IMR-90 (cell line): ENCODE data around the gene DCN. TPM values are rescaled to one million over a fixed set of nuclear protein-coding genes. Genes with fewer than 3 reads are reported as not detected.

Experiments
- ATAC-seq: fragments of 200-7000 bp; cut with Tn5 transposase; 2 replicates; pipeline ENCODE4 v1.9.1; 2020; ENCODE audit warnings: low read depth, mild to moderate bottlenecking, moderate library complexity
- BruUV-seq: library from RNA; stranded (reverse); fragments of 400-500 nt; replicated peaks from 2 replicates; lab custom pipeline; 2021; lab: Mats Ljungman, UMichigan
- CTCF ChIA-PET: fragments of 300-600 bp; formaldehyde crosslinking; extraction: SDS; loops from one replicate; lab custom pipeline; 2021; ENCODE audit warnings: antibody characterized with exemption; lab: Yijun Ruan, JAX
- POLR2A ChIA-PET: fragments of 300-600 bp; sonication (Branson Sonifier 250); formaldehyde crosslinking; loops from one replicate; lab custom pipeline; 2022; ENCODE audit warnings: antibody characterized with exemption; ENCODE audit not compliant: unreplicated experiment; lab: Charles Lee
- DNase-seq: peaks from one replicate; pipeline ENCODE4 v3.0.0; 2013
- H2AFZ ChIP-seq: replicated peaks from 2 replicates; pipeline ENCODE3; 2013; ENCODE audit warnings: low read length, mild to moderate bottlenecking; ENCODE audit not compliant: poor library complexity
- H2AK5ac ChIP-seq: 2 replicates; pipeline ENCODE4 v1.6.1; 2013; ENCODE audit warnings: low read depth, low read length, inconsistent platforms
- H2AK9ac ChIP-seq: replicated peaks from 2 replicates; pipeline ENCODE3; 2013; ENCODE audit warnings: mild to moderate bottlenecking, low read depth, low read length, moderate library complexity; ENCODE audit not compliant: poor library complexity
- H2BK120ac ChIP-seq: 2 replicates; pipeline ENCODE4 v1.6.1; 2013; ENCODE audit warnings: low read depth, low read length, inconsistent platforms
- H2BK15ac ChIP-seq: 3 replicates; pipeline ENCODE4 v1.6.1; 2013; ENCODE audit warnings: low read depth, low read length, inconsistent platforms
- H2BK20ac ChIP-seq: 2 replicates; pipeline ENCODE4 v1.6.1; 2013; ENCODE audit warnings: low read depth, mild to moderate bottlenecking, inconsistent platforms, low read length, moderate library complexity
- H2BK5ac ChIP-seq: 2 replicates; pipeline ENCODE4 v1.6.1; 2013; ENCODE audit warnings: mild to moderate bottlenecking, low read depth, low read length, inconsistent platforms; ENCODE audit not compliant: poor library complexity, severe bottlenecking
- H3K14ac ChIP-seq: replicated peaks from 2 replicates; pipeline ENCODE4 v1.6.1; 2013; ENCODE audit warnings: low read depth, low read length, inconsistent platforms
- H3K18ac ChIP-seq: 2 replicates; pipeline ENCODE4 v1.6.1; 2013; ENCODE audit warnings: low read depth, low read length, control low read depth
- H3K23ac ChIP-seq: 2 replicates; pipeline ENCODE4 v1.6.1; 2013; ENCODE audit warnings: low read depth, low read length, inconsistent platforms
- H3K27ac ChIP-seq: 2 replicates; pipeline ENCODE4 v1.5.1; 2013; ENCODE audit warnings: mild to moderate bottlenecking, control low read depth, low read length; ENCODE audit not compliant: insufficient read depth
- H3K27me3 ChIP-seq: 2 replicates; pipeline ENCODE4 v1.6.1; 2013; ENCODE audit warnings: low read length; ENCODE audit not compliant: control insufficient read depth, insufficient read depth
- H3K36me3 ChIP-seq: 2 replicates; pipeline ENCODE4 v1.6.1; 2013; ENCODE audit warnings: low read length, mixed read lengths; ENCODE audit not compliant: control insufficient read depth, insufficient read depth
- H3K4ac ChIP-seq: 2 replicates; pipeline ENCODE4 v1.6.1; 2013; ENCODE audit warnings: low read depth, low read length, inconsistent platforms
- H3K4me1 ChIP-seq: 2 replicates; pipeline ENCODE4 v1.6.1; 2013; ENCODE audit warnings: low read length, mixed read lengths; ENCODE audit not compliant: control insufficient read depth, insufficient read depth
- H3K4me2 ChIP-seq: 2 replicates; pipeline ENCODE4 v1.6.1; 2013; ENCODE audit warnings: low read depth, mild to moderate bottlenecking, control low read depth, low read length, moderate library complexity
- H3K4me3 ChIP-seq: 2 replicates; pipeline ENCODE4 v1.5.1; 2013; ENCODE audit warnings: low read depth, mild to moderate bottlenecking, control low read depth, low read length, moderate library complexity; ENCODE audit not compliant: insufficient read depth
- H3K56ac ChIP-seq: 2 replicates; pipeline ENCODE4 v1.6.1; 2013; ENCODE audit warnings: low read length, inconsistent platforms; ENCODE audit not compliant: insufficient read depth; ENCODE audit errors: extremely low read depth
- H3K79me1 ChIP-seq, 2 experiments: 2 replicates each; pipeline ENCODE4 v1.6.1; 2013; ENCODE audit warnings: low read length in 2 of 2, inconsistent platforms in 1 of 2, low read depth in 1 of 2
- H3K9ac ChIP-seq: 2 replicates; pipeline ENCODE4 v1.6.1; 2013; ENCODE audit warnings: low read depth, low read length, control low read depth
- H3K9me1 ChIP-seq: 2 replicates; pipeline ENCODE4 v1.6.1; 2013; ENCODE audit warnings: low read length, inconsistent platforms; ENCODE audit not compliant: insufficient read depth
- H3K9me3 ChIP-seq: 2 replicates; pipeline ENCODE4 v1.6.1; 2013; ENCODE audit warnings: low read length; ENCODE audit not compliant: control insufficient read depth, insufficient read depth
- H4K20me1 ChIP-seq: 2 replicates; pipeline ENCODE4 v1.6.1; 2013; ENCODE audit warnings: low read length, inconsistent platforms; ENCODE audit not compliant: insufficient read depth
- H4K5ac ChIP-seq: 2 replicates; pipeline ENCODE4 v1.6.1; 2013; ENCODE audit warnings: mild to moderate bottlenecking, low read depth, low read length, control low read depth
- H4K8ac ChIP-seq, 2 experiments: 2 replicates each; pipeline ENCODE4 v1.6.1; 2013; ENCODE audit warnings: low read depth in 2 of 2, low read length in 2 of 2, control low read depth in 1 of 2, inconsistent platforms in 1 of 2
- H4K91ac ChIP-seq: 2 replicates; pipeline ENCODE4 v1.6.1; 2013; ENCODE audit warnings: low read depth, low read length, inconsistent platforms; ENCODE audit not compliant: insufficient read depth
- CEBPB ChIP-seq: IDR thresholded peaks from 2 replicates; pipeline ENCODE4 v1.6.1; 2012; ENCODE audit warnings: low read depth, low read length, improper control_type of control experiment
- WGBS, 2 experiments: methylation state at CpG; one replicate each; pipeline versions ENCODE4 v1.1.5 to v1.1.7; 2013; ENCODE audit warnings: missing lambda C conversion rate in 2 of 2; ENCODE audit not compliant: insufficient read length in 1 of 2; ENCODE audit errors: extremely low coverage in 2 of 2; 5-methylcytosine and 5-hydroxymethylcytosine counted together
- dilution Hi-C: fragments of 300-500 bp; cut with HindIII; formaldehyde crosslinking; loops from one replicate; pipeline ENCODE4 v1.14.3; 2018; ENCODE audit warnings: low sequenced_read_pairs; ENCODE audit not compliant: unreplicated experiment
- in situ Hi-C: fragments of 300-500 bp; cut with MboI; formaldehyde crosslinking; loops from 3 replicates; pipeline ENCODE4 v1.14.3; 2019; ENCODE audit warnings: low sequenced_read_pairs, inconsistent platforms, mixed read lengths
- intact Hi-C: fragments of 100-400 bp; cut with micrococcal nuclease; formaldehyde crosslinking; loops from 2 replicates; pipeline ENCODE4 v1.10.0; 2022
- polyA plus RNA-seq, 3 experiments: library from polyadenylated mRNA; depleted of rRNA; stranded (reverse); fragments of >200 nt; gene quantifications; 2 replicates each; pipeline ENCODE4 v1.2.3, GENCODE V29; 2012; ENCODE audit warnings: low replicate concordance in 1 of 3
- total RNA-seq: library from RNA; depleted of rRNA; stranded (reverse); fragments of >200 nt; gene quantifications from 2 replicates; pipeline ENCODE4 v1.2.3, GENCODE V29; 2012
- TF ChIP-seq, protein P1 (sequence below): conservative IDR thresholded peaks from 2 replicates; pipeline ENCODE4 v1.5.1; 2012; ENCODE audit warnings: mild to moderate bottlenecking, low read depth, low read length, improper control_type of control experiment

Gene DCN
- total and polyA plus RNA-seq, 2 of the 4 experiments (the other 2 are of a cell fraction), result 241 to 965 TPM

- Histone ChIP-seq H4K20me1 (no peaks in the 10 kb centered on the region), H3K14ac (peak overlapping the region; percentile 74), H2BK5ac (peak overlapping the region; percentile 36), H3K79me1 (0 out of 4 replicates have a peak, but pooled peaks cover 0 to 3% of the 10 kb centered on the region in 2 experiments), H4K5ac (no peak overlapping the region), H4K91ac (no peak overlapping the region), H3K4me1 (peaks cover 6% of the 10 kb centered on the region; the same call in 1 of the 2 replicates), H3K18ac (peak overlapping the region; percentile 85), H3K36me3 (no peaks in the 10 kb centered on the region), H3K9me1 (no peaks in the 10 kb centered on the region), H4K8ac (no peak overlapping the region), H2BK15ac (no peak overlapping the region), H3K23ac (no peak overlapping the region), H2AK5ac (no peak overlapping the region), H3K4me2 (no peak overlapping the region), H3K27me3 (no peaks in the 10 kb centered on the region), H3K4ac (no peak overlapping the region), H3K56ac (no peak overlapping the region), H2BK120ac (peak overlapping the region; percentile 59), H3K9ac (no peak overlapping the region; the same call in 1 of the 2 replicates), H2AK9ac (no peak overlapping the region), H3K27ac (peak overlapping the region; percentile 44; the same call in 1 of the 2 replicates), H3K9me3 (no peaks in the 10 kb centered on the region), H2AFZ (no peak overlapping the region), H3K4me3 (no peak overlapping the region), H2BK20ac (peak overlapping the region; percentile 65; the same call in 1 of the 2 replicates)
- DNase-seq, result peak; percentile 35
- BruUV-seq, result no TSS peak
- in situ Hi-C loops (no loop called here), intact Hi-C loops (no loop called here), dilution Hi-C loops (no loop called here)
- WGBS, 2 experiments, result no CpG with 5 or more reads among the region's 1 CpG
- TF ChIP-seq, protein P1, sequence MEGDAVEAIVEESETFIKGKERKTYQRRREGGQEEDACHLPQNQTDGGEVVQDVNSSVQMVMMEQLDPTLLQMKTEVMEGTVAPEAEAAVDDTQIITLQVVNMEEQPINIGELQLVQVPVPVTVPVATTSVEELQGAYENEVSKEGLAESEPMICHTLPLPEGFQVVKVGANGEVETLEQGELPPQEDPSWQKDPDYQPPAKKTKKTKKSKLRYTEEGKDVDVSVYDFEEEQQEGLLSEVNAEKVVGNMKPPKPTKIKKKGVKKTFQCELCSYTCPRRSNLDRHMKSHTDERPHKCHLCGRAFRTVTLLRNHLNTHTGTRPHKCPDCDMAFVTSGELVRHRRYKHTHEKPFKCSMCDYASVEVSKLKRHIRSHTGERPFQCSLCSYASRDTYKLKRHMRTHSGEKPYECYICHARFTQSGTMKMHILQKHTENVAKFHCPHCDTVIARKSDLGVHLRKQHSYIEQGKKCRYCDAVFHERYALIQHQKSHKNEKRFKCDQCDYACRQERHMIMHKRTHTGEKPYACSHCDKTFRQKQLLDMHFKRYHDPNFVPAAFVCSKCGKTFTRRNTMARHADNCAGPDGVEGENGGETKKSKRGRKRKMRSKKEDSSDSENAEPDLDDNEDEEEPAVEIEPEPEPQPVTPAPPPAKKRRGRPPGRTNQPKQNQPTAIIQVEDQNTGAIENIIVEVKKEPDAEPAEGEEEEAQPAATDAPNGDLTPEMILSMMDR, result no peak
- TF ChIP-seq CEBPB, result peak; percentile 58; the same call in 1 of the 2 replicates
- ChIA-PET CTCF (interaction anchor here (0.6 to 1.0 kb wide), 2 partner anchors 13 to 247 kb away, joined by 3 to 7 read pairs; no protein-coding TSS in a partner anchor), POLR2A (interaction anchor here (0.6 kb wide), 1 partner anchor 921 kb away, joined by 3 read pairs; the partner anchor contains the start of gene BTG1)
- ATAC-seq, result peak; percentile 49
These were observed 42.7 kb upstream of the DCN start for GRCh38 chr12:91225316-91225715.
